ENCODE results near the gene ARHGAP45.

Gene ARHGAP45

DNA sequence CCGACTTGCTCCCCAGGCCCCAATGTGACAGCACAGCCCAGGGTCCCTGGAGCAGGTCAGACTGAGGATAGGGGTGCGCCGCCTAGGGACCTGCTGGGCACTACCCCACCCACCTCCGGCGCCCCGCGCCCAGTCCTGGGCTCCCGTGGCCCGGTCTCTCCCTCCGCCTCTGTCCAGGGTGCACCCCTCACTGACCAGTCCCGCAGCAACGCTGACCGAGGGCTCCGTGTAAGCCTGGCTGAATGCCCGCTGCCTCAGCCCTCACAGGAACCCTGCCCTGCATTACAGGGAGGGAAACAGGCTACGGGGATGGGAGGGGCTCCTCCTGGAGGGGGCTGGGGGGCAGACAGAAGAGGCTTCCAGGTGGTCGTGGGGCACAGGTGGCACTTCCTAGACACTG, 68.5 kb downstream of the ARHGAP45 start:
- no peak for DNase-seq (ENCODE audit: low spot score)

DNA sequence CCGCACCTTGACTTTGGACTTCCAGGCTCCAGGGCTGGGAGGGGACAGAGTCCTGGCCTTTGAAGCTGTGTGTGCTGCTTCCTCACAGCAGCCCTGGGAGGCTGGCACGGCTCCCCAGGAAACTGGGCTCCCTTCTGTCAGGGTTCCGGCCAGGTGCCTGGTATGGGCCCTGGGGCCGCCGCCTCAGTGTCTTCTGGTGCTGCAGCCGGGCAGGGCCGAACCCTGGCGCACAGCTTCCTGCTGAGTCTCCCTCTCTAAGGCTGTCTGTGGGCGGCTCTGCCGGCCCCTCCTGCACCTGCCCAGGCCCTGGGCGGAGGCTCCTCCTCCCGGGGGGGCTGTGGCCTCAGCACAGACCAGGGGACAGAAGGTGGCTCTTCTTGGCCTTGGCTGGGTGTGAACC, 69.2 kb downstream of the ARHGAP45 start:
- DNase-seq (ENCODE audit: low spot score): no peak

All from pons (tissue), 1 donor.